Left ventricle myocardium inferior (tissue), 1 donor: Measurements from ENCODE around the gene CNOT6. TPM values are rescaled to one million over a fixed set of nuclear protein-coding genes. Genes with fewer than 3 reads are reported as not detected.

ENCODE experiments used
- DNase-seq: peaks from one replicate; pipeline ENCODE4 v3.0.0-alpha.2; 2020
- H3K27ac ChIP-seq: fragments of 200-600 bp; replicated peaks from 2 replicates; pipeline ENCODE4 v1.8.0; 2021
- H3K27me3 ChIP-seq: fragments of 200-600 bp; 2 replicates; pipeline ENCODE4 v1.8.0; 2021; ENCODE audit warnings: low read depth
- H3K36me3 ChIP-seq: fragments of 200-600 bp; 2 replicates; pipeline ENCODE4 v1.8.0; 2021
- H3K4me1 ChIP-seq: fragments of 200-600 bp; 2 replicates; pipeline ENCODE4 v1.8.0; 2021
- H3K4me3 ChIP-seq: fragments of 200-600 bp; 2 replicates; pipeline ENCODE4 v1.8.0; 2021; ENCODE audit warnings: mild to moderate bottlenecking, moderate library complexity
- H3K9me3 ChIP-seq: fragments of 200-600 bp; replicated peaks from 2 replicates; pipeline ENCODE4 v1.8.0; 2021
- intact Hi-C: fragments of 100-400 bp; cut with micrococcal nuclease; formaldehyde crosslinking; loops from one replicate; pipeline ENCODE4 v1.11.0; 2022
- total RNA-seq: library from RNA; stranded (reverse); fragmentation: NEBNext Ultra II Directional; extraction: Animal tissue kit (Norgen Biotek cat#: 25700); gene quantifications from one replicate; pipeline ENCODE4 v1.2.1, GENCODE V29; 2021
- TF ChIP-seq, protein P1 (sequence below): fragments of 200-600 bp; IDR thresholded peaks from 2 replicates; pipeline ENCODE4 v1.8.0; 2021; ENCODE audit warnings: antibody characterized with exemption, mild to moderate bottlenecking, borderline replicate concordance
- donor health status: DM: no; HTN: yes; CAD: no; lungs with severe emphysema.

CNOT6 gene
- total RNA-seq, 1 donor from 2014 or later, result 15.9 TPM

DNA sequence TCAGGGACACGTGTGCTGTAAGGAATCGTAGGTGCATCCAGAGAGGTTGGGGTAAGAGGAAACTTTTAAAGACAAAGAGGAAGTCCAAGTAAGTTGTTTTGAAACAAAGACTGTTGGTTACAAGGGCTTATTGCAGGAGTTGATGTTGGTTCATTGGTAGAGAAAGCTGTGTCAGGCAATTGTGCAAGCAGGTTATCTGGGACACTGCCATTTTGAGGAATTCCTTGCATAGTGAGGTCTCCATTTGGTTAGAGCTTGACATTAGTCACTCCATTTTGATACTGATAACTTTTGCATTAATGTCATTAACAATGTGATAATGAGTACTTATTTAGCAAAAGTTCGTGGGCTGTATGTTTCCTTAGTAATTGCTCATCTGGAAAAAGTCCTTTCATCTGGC lies 24.9 kb downstream of the CNOT6 start:
- Histone ChIP-seq H3K4me3 (no peak overlapping the region), H3K27me3 (no peaks in the 10 kb centered on the region), H3K27ac (no peak overlapping the region), H3K4me1 (peaks cover 22% of the 10 kb centered on the region), H3K36me3 (no peaks in the 10 kb centered on the region), H3K9me3 (no peaks in the 10 kb centered on the region)
- DNase-seq, result no peak
- intact Hi-C loops, result no loop called here
- TF ChIP-seq, protein P1, sequence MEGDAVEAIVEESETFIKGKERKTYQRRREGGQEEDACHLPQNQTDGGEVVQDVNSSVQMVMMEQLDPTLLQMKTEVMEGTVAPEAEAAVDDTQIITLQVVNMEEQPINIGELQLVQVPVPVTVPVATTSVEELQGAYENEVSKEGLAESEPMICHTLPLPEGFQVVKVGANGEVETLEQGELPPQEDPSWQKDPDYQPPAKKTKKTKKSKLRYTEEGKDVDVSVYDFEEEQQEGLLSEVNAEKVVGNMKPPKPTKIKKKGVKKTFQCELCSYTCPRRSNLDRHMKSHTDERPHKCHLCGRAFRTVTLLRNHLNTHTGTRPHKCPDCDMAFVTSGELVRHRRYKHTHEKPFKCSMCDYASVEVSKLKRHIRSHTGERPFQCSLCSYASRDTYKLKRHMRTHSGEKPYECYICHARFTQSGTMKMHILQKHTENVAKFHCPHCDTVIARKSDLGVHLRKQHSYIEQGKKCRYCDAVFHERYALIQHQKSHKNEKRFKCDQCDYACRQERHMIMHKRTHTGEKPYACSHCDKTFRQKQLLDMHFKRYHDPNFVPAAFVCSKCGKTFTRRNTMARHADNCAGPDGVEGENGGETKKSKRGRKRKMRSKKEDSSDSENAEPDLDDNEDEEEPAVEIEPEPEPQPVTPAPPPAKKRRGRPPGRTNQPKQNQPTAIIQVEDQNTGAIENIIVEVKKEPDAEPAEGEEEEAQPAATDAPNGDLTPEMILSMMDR, result no peak

DNA sequence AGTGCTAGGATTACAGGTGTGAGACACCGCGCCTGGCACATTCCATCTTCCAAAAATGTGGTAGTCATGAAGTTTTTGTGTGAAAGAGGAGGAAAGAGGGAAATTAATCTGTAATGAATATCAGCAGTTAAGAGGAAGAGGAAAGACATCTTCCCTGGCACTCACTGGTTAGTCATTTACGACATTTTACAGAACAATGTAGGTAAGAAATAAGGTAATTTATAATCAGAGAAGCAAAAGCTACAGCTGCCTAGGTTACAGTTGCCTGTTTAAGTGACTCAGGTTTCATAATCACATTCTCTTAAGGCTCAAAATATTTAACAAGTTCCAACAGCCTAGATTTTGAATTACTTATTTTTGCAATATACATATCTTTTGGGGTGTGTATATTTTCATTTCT lies 26.9 kb downstream of the CNOT6 start:
- Histone ChIP-seq H3K27me3 (no peaks in the 10 kb centered on the region), H3K27ac (no peak overlapping the region), H3K9me3 (no peaks in the 10 kb centered on the region), H3K4me1 (peaks cover 38% of the 10 kb centered on the region), H3K36me3 (no peaks in the 10 kb centered on the region), H3K4me3 (no peak overlapping the region)
- intact Hi-C loops, result no loop called here
- no peak for DNase-seq
- TF ChIP-seq, protein P1, result no peak

DNA sequence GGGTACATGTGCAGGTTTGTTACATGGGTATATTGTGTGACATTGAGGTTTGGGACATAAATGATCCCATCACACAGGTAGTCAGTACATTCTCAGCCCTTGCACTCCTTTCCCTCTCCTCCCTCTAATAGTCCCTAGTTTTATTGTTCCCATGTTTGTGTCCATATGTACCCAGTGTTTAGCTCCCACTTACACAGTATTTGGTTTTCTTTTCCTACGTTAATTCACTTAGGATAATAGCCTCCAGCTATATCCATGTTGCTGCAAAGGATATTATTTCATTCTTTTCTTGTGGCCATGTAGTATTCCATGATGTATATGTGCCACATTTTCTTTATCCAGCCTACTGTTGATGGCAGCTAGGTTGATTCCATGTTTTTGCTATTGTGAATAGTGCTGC lies 27.4 kb downstream of the CNOT6 start:
- DNase-seq, result no peak
- TF ChIP-seq, protein P1, result no peak
- Histone ChIP-seq H3K27me3 (no peaks in the 10 kb centered on the region), H3K4me1 (peaks cover 40% of the 10 kb centered on the region), H3K4me3 (no peak overlapping the region), H3K36me3 (no peaks in the 10 kb centered on the region), H3K9me3 (no peaks in the 10 kb centered on the region), H3K27ac (no peak overlapping the region)
- intact Hi-C loops, result no loop called here

DNA sequence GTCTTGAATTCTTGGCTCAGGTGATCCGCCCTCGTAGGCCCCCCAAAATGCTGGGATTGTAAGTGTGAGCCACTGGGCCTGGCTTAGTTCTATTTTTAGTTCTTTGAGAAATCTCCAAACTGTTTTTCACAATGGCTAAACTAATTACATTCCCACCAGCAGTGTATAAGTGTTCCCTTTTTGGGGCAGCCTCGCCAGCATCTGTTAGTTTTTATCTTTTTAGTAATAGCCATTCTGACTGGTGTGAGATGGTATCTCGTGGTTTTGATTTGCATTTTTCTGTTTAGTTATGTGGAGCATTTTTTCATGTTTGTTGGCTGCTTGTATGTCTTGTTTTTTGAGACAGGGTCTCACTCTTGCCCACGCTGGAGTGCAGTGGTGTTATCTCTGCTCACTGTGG lies 28.2 kb downstream of the CNOT6 start:
- no peak for DNase-seq
- TF ChIP-seq, protein P1, result no peak
- intact Hi-C loops, result no loop called here
- H3K27ac ChIP-seq, result no peak overlapping the region
- H3K27me3 ChIP-seq, result no peaks in the 10 kb centered on the region
- no peak overlapping the region for H3K4me3 ChIP-seq
- no peaks in the 10 kb centered on the region for H3K9me3 ChIP-seq
- no peaks in the 10 kb centered on the region for H3K36me3 ChIP-seq
- H3K4me1 ChIP-seq, result peaks cover 40% of the 10 kb centered on the region

DNA sequence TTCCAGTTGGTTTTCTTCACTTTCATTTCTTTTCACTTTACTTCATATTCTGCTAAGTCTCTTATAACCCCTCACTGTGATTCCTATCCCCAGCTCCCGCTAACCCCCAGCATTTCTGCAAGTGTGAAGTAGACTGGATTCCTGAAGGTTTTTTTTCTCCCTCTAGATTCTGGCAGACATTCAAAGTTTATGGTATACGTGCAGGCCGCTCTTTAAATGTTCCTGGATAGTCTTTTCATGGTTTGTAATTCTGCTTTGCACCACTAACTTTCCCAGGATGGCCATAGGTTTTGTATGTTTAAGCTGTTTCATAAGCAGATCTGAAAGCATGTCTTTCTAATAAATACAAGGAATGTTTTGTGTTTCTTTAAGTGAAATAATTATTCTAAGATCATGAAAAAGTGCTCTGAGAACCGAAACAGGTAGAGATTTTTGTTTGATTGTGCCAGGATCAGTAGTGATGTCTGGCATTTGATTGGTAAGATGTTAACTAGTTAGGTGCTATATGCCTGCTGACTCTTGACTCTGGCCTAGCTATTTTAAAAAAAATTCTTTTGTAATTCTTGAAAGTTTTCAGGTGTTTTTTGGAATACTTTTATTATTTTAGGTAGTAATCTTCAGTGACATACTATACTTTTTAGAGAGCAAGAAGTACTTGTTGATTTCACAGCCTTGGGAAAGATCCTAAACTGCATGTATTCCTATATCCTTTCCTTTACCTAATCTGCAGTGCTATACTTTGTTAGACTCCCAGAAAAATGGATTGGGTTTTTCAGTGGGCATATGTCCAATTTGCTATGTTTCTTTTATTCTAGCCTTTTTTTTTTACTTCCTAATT lies 29.7 kb downstream of the CNOT6 start:
- Histone ChIP-seq H3K4me3 (no peak overlapping the region), H3K9me3 (no peaks in the 10 kb centered on the region), H3K27ac (no peak overlapping the region), H3K36me3 (no peaks in the 10 kb centered on the region), H3K4me1 (peaks cover 40% of the 10 kb centered on the region), H3K27me3 (no peaks in the 10 kb centered on the region)
- TF ChIP-seq, protein P1, result no peak
- intact Hi-C loops, result no loop called here
- DNase-seq, result no peak
